Measurements from ENCODE around the gene UNC50.
"Not testable (repeated sequence)": the region's sequence is repeated elsewhere in the genome, so short reads cannot be mapped to it uniquely, and the experiment has no call there.

UNC50 gene

DNA sequence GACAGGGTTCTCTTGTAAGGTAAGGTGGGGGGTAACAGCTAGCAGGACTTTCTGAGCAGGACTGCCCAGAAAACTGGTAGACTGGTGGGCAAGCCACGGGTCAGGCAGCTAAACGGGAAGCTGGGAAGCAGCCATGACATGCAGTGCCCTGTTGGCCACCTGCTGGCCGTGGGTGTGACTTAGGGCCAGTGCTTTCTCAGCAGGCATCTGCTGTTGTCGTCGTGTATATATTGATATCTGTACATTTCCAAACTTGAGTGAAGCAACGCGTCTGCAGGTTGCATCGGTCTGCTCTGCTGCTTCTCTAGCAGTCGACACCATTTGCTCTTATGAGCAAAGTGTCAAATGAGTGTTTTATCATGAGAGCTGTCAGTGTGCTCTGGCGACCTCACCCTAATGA lies 31.1 kb upstream of the UNC50 start:
- no peak for DNase-seq

DNA sequence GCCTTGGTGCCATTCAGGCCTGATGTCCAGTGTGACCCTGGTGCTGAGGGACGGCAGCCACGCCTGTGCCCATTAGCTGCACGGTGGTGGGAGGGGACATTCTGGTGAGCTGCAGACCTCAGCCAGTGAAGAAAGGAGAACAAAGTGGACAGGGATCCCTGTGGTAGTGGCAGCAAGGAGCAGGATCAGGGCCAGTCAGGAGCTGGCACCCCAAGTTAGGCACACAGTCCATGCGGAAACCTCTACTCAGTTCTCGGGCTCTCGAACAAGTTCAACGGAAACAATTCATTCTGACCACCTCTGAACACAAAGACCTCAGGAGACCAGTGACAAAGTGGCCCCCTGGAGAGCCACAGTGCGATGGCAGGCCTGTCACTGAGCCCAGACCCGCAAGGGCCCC lies 30.2 kb upstream of the UNC50 start:
- no peak for DNase-seq

DNA sequence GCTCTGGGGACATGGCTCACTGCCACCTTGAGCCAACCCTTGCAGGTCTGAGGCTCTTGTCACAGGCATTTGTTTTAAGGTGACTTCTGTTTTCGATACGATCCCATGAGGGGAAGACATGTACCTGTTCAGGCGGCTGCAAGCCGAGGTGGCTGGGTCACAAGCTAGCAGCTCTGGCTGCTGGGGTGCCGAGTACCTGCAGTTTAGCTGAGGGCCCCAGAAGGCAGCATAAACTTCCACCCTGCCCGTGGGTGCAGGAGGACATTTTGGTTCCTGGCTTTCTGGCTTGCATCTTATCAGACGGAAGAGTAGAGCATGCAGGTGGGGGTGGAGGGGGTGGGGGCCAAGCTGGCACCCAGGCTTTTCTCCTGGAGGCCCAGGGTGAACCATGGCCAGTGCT lies 28.5 kb upstream of the UNC50 start:
- DNase-seq: no peak

DNA sequence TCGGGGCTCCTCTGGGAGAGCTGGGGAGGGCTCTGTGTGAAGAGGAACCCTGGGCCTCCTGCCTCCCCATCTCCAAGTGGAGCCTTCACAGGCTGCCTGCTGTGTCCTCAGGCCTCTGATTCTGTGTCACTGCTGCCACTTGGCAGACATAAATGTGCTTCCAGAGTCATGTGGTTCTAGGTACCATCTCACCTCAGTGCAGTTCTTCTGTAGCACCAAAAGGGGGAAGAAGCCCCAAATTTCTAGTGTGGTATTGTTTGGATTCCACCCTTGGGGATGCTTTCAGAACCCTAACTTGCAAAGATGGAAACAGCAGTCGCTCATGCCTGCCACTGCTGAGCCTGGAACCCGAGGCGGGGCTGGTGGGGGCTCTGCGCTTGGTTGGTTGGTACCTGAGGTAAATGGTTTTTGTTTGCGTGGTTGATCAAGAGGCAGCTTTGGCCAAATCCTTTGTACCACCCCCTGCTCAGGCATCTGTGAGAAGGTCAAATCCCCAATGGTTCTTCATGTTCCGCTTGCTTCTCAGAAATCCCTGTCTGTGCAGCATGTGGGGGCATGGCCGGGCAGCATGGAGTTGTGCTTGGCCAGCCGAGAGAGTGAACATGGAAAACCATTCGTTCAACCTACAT lies 27.6 kb upstream of the UNC50 start:
- DNase-seq: no peak

DNA sequence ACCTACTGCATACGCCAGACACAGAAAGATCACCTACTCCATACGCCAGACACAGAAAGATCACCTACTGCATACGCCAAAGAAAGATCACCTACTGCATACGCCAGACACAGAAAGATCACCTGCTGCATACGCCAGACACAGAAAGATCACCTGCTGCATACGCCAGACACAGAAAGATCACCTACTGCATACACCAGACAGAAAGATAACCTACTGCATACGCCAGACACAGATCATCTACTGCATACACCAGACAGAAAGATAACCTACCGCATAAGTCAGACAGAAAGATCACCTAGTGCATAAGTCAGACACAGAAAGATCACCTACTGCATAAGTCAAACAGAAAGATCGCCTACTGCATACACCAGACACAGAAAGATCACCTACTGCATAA lies 25.9 kb upstream of the UNC50 start:
- no peak for DNase-seq

DNA sequence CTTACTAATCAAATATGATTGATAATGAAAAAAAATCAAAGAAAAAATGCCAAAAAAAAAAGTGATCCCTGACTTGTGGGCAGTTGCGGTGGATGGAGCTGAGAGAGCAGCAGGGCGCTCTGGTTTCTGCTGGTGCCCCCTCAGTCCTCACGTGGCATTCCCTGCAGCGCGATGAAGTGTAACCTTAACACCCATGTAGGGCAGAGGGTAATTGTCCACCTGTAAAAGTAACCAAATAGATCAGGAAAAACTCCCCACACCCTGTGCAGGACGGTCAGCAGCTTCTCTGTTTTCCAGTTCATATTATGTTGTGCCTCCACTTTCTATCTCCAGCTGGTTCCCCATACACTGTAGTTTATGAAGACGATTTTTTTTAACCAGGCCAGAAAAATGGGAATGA lies 25.1 kb upstream of the UNC50 start:
- DNase-seq: no peak

DNA sequence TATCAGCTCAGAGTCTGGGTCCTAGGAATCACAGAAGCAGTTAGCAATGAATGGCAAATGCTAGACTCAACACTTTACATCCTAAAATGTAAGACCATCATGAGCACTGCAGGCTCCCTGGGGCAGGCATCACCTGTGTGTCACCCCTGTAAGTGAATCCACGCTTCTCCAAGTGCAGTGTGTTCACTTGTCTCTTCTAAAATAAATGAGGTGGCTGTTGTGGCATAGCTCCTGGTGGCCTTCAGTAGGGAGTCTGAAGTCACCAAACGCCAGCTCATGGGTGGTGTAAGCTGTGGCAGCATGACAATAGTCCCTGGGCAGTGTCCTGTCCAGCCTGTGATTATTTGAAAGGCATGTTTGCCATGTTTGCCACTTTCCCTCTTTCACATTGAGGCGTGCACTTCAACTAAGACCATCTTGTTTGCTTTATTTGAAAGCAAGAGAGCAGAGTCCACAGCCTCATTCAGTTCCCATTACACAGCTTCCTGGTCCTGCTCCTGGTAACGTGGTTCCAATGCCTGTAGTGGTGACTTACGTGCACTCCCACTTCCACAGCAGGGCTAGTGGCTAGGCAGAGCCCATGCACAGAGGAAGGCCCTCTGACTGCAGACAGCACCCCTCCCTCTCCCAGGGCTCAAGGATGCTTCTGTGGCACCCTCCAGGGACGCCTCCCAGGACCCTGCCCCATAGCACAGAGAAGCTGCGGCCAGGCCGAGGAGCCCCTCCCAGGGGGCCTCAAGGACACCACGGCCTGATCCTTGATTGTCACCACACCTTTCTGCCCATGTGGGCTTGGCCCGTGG lies 24.4 kb upstream of the UNC50 start:
- DNase-seq: no peak

DNA sequence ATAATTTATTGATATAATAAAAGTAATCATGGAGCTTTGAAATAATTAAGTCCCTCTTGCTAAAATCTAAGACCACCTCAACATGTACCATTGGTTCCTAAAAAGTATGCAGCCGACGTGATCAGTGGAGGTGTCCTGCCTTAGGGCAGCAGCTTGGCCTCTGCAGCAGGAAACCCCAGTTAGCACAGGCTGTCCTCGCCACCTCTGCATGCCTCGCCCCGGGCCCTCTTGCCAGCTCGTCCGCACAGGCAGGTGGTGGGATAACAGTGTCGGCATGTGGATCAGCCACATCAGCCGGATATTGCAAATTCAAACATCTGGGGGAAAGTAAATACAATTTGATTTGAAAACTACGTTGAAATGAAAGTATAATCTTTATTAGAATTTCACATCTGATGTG lies 23.0 kb upstream of the UNC50 start:
- DNase-seq: no peak

DNA sequence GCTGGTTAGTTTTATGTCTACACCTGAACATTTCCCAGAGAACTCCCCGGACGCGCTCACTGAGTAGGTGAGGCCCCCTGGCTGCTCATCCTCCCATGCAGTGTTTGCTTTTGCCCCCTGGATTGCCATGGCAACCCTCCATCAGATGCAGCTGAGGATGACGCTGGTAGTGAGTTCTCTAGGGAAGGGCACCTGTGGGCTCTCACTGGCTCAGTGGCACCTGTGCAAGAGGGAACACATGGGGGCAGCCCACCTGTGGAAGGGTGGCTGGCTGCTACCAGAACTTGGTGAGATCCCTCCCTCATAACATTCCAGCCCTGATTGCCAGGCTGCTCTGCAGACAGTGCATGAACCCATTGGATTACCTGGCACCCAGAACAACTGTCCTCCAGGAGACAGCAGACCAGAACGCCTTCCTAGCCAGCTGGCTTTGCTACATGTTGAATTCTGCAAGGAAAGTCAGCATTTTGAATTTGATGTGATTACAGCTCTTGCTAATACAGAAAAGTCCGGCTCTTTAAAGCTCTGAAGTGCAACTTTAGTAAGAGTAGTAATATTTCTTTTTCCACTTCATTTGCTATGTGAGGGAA lies 21.7 kb upstream of the UNC50 start:
- no peak for DNase-seq

DNA sequence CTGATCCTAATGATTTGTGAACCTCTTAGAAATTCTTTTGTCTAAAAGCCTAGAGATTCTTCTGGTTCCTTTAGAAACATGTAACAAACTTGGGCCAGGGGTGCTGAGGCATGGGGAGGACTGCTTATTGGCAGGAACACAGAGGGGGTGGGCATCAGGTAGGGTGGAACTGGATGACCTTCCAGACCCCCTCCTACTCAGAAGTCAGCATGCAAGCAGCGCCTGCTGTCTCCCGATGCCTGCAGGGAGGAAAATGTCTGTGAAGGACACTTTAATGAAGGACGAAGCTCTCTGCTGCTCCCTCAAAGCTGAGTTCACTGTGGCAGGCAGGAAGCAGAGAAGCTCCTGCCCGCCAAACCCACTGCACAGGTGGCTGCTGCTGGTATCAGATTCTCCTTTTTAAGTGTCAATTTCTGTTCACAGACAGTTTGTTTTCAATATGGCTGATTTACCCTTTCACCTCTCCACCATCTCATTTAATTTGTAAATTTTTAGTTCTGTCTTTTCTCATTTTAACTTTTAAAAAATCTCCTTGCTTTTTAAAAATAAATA lies 19.4 kb upstream of the UNC50 start:
- no peak for DNase-seq

DNA sequence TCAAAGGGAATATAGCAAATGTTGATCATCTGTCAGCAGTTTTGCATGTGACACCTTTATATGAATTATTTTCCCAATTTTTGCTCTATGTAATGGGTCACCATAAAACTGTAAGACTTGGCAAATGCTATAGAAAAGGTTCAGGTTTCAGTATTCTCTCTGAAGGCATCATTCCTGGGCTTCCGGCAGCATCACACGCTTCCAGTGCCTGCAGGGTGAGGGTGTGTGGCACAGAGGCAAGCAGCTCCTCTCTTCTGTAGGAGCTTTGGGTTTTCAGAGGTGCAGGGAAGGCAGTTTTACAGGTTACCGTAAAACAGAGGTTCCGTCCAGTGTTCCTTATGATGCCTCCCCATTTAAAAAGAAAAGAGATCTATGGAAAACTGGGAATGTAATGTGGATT lies 18.9 kb upstream of the UNC50 start:
- DNase-seq: no peak

DNA sequence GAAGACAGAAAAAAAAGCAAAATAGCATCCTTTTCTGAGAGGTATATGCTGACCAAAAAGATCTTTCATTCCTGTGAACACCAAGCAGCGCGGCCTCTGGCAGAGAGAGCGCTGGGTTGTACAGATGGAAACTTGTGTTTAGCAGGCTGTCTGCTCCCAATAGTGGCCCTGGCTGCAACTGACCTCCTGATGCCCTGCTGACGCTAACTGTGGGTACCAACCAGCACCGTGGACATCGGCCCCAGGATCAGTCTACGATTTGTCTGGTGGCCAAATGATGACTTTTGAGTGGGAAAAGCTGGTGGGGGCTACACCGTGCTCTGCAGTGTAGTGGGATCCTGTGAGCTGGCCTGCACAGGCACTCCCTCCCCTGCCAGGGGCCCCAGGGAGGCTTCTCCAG lies 15.8 kb upstream of the UNC50 start:
- DNase-seq: no peak

DNA sequence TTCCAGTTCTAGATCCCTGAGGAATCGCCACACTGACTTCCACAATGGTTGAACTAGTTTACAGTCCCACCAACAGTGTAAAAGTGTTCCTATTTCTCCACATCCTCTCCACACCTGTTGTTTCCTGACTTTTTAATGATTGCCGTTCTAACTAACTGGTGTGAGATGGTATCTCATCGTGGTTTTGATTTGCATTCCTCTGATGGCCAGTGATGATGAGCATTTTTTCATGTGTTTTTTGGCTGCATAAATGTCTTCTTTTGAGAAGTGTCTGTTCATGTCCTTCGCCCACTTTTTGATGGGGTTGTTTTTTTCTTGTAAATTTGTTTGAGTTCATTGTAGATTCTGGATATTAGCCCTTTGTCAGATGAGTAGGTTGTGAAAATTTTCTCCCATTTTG lies 13.7 kb upstream of the UNC50 start:
- not testable (repeated sequence) for DNase-seq

DNA sequence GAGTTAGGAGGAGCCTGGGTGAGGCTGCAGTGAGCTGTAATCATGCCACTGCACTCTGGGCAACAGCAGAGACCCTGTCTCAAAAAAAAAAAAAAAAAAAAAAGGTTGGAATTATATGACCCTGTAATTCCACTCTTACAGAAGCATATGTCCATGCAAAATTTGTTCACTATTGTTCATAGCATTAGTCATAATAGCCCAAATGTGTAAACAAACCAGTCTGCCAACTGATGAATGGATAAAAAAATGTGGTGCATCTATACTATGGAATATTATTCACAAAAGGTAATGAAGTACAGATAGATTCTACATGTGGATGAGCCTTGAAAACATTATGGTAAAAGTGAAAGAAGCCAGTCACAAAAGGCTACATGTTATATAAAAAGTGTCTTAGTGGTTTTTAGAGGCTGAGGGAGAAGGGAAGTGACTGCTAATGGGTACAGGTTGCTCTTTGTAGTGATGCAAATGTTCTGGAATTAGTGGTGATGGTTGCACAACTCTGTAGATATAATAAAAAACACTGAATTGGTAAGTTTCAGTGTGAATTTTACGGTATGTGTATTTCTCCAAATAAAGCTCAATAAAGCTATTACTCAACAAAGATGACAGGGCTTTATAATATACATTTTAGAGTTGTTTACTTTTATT lies 9.5 kb upstream of the UNC50 start:
- DNase-seq: no peak

DNA sequence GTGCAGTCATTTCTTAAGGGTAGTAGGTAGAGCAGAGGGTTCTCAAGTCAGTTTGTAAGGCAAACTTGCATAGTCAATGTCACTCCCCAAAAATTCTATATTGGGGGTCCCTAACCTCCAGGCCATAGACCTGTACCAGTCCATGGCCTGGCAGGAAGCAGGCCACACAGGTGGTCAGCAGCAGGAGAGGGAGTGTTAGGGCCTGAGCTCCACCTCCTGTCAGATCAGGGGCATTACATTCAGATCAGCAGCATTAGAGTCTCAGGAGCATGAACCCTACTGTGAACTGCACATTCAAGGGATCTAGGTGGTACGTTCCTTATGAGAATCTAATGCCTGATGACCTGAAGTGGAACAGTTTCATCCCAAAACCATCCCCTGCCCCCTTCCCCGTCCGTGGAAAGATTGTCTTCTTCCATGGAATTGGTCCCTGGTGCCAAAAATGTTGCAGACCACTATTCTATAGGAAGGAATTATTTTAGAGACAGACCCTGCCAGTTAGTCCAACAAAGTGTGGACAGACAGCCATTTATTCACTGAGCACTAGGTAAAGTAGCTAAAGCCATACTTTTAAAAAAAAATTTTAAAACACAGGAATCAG lies 6.8 kb upstream of the UNC50 start:
- DNase-seq: no peak

DNA sequence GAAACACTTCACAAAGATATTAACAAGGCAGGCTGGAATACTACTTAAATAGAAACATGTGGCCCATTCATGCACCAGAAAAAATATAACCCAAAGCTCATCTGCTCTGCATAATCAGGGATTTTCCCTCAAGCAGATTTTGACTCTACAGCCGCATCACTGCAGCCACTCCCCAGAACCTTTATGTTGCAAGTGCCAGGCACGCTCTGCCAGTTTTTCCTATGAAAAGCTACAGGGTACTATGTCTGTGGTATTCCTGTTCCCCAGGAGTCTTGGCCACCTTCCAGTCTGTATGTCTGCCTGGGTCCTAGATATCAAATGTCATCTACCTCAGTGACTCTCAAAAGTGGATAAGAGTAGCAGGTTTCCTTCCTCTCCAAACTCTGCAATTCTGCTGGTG lies 3.8 kb upstream of the UNC50 start:
- no peak for DNase-seq

DNA sequence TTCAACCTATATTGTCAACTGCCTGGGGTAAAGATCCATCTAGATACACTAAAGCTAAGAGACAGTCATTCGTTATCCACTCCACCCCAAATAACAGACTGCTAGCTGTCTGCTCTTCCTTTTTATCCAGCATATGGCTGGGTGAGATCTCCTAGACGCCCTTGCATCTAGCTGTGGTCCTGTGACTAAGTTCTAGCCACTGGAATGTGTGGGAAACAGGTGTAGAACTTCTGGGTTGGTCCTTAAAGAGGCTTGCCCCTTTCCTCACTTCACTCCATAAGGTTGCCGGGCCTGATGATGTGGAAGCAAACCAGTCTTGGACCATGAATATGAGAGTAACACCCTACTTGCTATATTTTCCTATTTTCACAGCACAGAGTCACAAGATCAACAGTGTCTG lies 3.3 kb upstream of the UNC50 start:
- DNase-seq: no peak

DNA sequence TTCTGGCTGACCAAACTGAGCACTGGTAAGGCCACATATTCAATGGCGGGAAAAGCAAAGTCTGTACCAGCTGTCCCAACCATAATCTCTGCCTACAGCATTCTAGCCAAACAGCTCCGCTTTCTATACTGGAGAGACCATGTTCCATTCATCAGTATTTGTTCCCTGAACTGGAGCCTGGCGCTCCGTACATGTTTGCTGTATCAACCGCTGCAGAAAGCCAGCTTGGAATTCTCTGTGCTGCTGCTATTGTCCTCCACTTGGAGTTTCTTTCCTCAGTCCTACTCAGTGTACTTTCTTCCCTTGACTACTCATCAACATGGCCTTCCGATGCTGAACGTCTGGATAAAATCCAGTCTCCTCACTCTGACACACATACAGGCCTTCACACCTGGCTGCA lies 2.0 kb upstream of the UNC50 start:
- no peak for DNase-seq

DNA sequence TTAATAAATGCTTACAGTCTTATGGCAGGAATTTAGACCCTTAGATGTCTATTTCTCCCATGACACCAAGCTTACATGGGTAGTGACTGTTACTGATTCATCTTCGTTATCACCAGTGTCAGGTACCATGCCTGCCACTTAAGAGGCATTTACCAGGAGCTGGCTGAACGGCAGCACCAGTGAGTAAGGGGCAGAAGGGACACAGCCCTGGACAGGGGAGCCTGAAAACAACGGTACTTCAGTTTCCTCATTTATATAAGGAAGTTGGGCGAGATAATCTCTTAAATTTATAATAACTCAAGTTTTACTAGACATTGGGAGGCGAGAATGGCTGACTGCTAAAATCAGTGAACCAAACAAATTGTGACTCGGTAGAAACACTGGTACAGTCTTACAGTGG lies 1.3 kb upstream of the UNC50 start:
- DNase-seq: no peak

DNA sequence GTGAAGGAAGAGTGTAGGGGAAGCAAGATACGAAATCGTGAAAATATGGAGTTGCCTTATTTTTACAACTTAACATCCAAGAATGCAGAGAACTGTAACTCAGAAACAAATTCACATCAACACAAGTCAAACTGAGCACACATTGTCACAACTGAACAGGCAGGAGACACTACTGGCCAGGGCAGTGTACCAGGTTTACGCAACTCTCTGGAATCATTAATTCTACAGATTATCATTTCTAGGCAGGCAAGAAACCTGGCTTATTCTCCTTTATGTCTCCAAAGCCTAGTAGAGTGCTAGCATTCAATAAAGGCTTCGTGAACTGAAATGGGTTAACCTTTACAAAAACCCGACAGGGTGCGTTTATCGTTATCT lies 661 bp upstream of the UNC50 start:
- no peak for DNase-seq

DNA sequence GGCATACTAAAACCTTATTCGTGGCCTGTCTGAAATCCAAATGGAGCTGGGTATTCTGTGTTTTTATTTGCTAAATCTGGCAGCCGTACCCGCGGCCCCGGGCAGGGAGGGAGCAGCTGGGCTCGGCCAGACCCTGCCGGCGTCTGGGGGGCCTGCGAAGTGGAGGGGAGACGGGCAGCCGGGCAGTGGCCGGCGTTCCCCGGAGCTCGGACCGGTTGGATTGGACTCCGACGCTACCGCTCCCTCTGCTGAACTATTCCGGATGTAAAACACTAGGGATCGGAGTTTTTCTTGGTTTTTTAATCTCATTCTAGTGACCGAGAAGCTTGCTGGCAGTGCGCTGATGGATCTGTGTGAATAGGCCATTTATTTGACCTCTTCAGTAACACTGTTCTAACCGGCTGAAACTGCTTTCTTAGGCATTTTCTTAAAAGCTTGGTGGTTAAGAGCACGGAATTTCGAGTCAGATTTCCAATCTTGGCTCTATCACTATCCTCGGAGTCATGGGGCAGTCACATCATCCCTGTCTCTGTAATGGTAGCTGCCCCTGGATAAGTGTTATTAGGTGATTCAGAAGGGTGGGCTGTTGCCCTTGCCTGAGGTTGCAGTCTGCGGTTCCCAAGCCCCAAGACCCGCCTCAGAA lies 694 bp downstream of the UNC50 start:
- DNase-seq: no peak

DNA sequence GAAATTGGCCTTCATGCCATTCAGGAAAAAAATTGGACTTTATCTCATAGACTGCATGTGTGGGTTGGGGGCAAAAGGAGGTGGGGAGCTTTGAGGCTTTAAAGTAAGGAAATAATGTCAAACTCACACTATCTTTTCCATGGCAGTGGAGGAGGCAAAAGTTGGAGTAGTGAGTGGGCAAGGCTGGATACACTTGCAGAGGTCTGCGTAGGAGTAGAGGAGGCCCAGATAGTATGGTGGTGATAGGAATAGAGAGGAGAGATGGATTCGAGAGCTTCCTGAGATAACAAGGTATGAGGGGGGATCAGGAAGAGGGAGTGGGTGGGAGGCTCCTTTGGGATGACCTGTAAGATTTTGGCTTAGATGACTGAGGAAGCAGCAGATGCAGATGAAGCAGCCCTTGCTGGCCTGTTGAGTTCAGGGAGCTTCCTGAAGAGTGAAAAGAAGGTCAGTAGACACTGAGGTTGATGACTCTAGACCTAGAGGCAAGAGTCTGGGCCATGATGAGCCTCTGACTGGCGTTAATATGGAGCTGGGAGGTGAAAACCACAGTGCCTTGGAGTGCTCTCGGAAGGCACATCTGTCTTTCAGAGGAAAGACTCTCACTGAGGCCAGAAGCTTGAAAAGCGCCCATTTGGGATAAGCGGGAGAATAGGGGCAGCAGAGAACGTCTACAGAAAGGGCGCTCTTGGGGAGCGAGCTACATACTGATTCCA lies 5.8 kb downstream of the UNC50 start:
- DNase-seq: no peak

Data from NCI-H1694 (cell line).